IgD-negative memory B cell (primary cell): ENCODE data around the gene ATP13A2. TPM values are rescaled to one million over a fixed set of nuclear protein-coding genes. Genes with fewer than 3 reads are reported as not detected.

Experiments
- H3K27ac Mint-ChIP-seq, 3 donors: one replicate each; pipeline ENCODE4 v1.8.0; 2020 to 2022; ENCODE audit warnings: mild to moderate bottlenecking in 3 of 3, mixed read lengths in 3 of 3, moderate library complexity in 1 of 3
- H3K27me3 Mint-ChIP-seq: one replicate; pipeline ENCODE4 v1.8.0; 2021; ENCODE audit warnings: mixed read lengths
- H3K36me3 Mint-ChIP-seq: one replicate; pipeline ENCODE4 v1.8.0; 2020; ENCODE audit warnings: mild to moderate bottlenecking, mixed read lengths
- H3K4me1 Mint-ChIP-seq, 3 donors: one replicate each; pipeline ENCODE4 v1.8.0; 2020 to 2022; ENCODE audit warnings: mixed read lengths in 3 of 3, mild to moderate bottlenecking in 1 of 3
- H3K4me3 Mint-ChIP-seq, 4 donors: one replicate each; pipeline ENCODE4 v1.8.0; 2020 to 2022; ENCODE audit warnings: mild to moderate bottlenecking in 4 of 4, mixed read lengths in 4 of 4, moderate library complexity in 3 of 4
- H3K9me3 Mint-ChIP-seq, 3 donors: one replicate each; pipeline ENCODE4 v1.8.0; 2020 to 2021; ENCODE audit warnings: mixed read lengths in 3 of 3, mild to moderate bottlenecking in 1 of 3
- polyA plus RNA-seq: library from polyadenylated mRNA; unstranded; fragments of 300-500 nt; fragmentation: Illumina TruSeq; gene quantifications from one replicate; pipeline ENCODE4 v1.2.3, GENCODE V29; 2021

ATP13A2 gene
- polyA plus RNA-seq, 1 donor from 2014 or later = 28.3 TPM

DNA sequence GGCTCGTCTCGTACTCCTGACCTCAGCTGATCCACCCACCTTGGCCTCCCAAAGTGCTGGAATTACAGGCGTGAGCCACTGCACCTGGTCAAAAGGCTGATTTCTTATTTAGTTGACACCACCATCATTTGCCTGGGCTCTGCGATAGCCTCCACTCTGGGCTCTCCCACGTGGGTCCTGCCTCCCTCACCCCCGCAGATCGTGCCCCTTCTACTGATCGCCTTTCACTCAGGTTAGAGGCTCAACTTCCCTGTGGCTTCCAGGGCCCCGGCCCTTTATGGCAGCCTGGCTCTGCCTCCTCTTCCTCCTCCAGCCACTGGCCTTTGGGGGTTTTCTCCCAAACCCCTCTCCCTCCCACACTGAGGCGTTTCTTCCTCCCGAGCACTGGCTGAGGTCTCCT is 28.8 kb downstream of the ATP13A2 start:
- Mint-ChIP-seq H3K27ac (no peak overlapping the region), H3K4me1 (peaks cover 0 to 6% (median 5%) of the 10 kb centered on the region in 3 donors), H3K36me3 (peaks cover 2% of the 10 kb centered on the region), H3K9me3 (no peaks in the 10 kb centered on the region), H3K4me3 (no peak overlapping the region), H3K27me3 (peaks cover 20% of the 10 kb centered on the region)

- Mint-ChIP-seq H3K4me3 (peak overlapping the region in 3 of 4 donors; percentile 39 to 72 (median 63)), H3K9me3 (no peaks in the 10 kb centered on the region), H3K36me3 (peaks cover 2% of the 10 kb centered on the region), H3K27ac (peak overlapping the region in 1 of 3 donors; percentile 72), H3K4me1 (peaks cover 0 to 7% (median 6%) of the 10 kb centered on the region in 3 donors), H3K27me3 (peaks cover 20% of the 10 kb centered on the region)
Measured at GRCh38 chr1:16981269-16981849, 30.4 kb downstream of the ATP13A2 start.

GRCh38 chr1:16980473-16981268 is 31.1 kb downstream of the ATP13A2 start, which contains the start of gene MFAP2:
TSS of gene MFAP2 (minus strand) at chr1:16980620. CDS start at chr1:16978273, 2,347 bp downstream.
- peak within 1 kb of the TSS in 1 of 3 donors; percentile 72 for H3K27ac Mint-ChIP-seq

DNA sequence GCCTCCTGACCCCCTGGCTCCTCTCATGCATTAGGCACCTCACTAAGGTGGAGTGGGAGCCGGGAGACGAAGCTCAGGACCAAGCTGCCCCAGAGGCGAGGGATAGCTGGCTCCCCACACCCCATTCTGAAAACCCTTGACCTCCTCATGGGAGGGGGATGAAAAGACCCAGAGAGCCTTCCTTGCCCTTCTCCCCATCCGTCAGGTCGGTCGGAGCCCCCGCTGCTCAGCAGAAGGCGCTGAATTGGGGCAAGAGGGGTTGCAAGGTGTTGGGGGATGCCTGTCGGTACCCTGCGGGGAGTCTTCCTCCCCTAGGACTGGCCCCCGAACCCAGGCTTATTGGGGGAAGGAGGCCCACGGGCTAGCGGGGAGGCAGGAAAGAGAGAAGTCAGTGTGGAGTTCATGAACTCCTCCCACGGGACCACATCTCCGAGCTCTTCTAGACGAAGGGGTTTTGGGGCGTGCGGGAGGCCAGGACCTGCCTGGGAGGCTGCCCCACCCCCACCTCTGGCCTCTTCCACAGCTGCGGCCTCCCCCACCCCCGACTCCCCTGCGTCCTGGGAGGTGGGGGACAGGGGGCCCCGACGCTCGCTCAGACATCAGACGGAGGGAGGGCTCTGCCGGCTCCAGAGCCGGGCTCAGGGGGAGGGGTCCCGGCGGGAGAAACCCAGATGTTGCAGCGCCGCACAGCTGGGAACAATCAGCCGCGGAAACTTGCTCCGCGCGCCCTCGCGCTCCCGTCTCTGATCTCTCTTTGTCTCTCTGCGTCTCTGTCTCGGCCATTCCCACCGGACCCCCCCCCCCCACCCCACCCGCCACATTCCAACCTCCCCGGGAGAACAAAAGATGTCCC is 32.0 kb downstream of the ATP13A2 start:
- Mint-ChIP-seq H3K27me3 (peaks cover 20% of the 10 kb centered on the region), H3K27ac (no peak overlapping the region), H3K9me3 (no peaks in the 10 kb centered on the region), H3K4me3 (peak overlapping the region in 2 of 4 donors; percentile 41 to 81), H3K4me1 (peaks cover 0 to 7% (median 6%) of the 10 kb centered on the region in 3 donors), H3K36me3 (peaks cover 2% of the 10 kb centered on the region)

More at GRCh38 chr1:16980473-16981268, 31.1 kb downstream of the ATP13A2 start, which contains the start of gene MFAP2:
- peaks cover 20% of the 10 kb centered on the region for H3K27me3 Mint-ChIP-seq
- H3K9me3 Mint-ChIP-seq = no peaks in the 10 kb centered on the region
- peaks cover 0 to 7% (median 6%) of the 10 kb centered on the region in 3 donors for H3K4me1 Mint-ChIP-seq
- H3K4me3 Mint-ChIP-seq = peak within 1 kb of the TSS in 3 of 4 donors; percentile 39 to 92 (median 81)
- H3K36me3 Mint-ChIP-seq = peaks cover 2% of the 10 kb centered on the region

GRCh38 chr1:16978567-16979474 is 32.9 kb downstream of the ATP13A2 start:
- peaks cover 20% of the 10 kb centered on the region for H3K27me3 Mint-ChIP-seq
- H3K4me3 Mint-ChIP-seq = peak overlapping the region in 1 of 4 donors; percentile 41

DNA sequence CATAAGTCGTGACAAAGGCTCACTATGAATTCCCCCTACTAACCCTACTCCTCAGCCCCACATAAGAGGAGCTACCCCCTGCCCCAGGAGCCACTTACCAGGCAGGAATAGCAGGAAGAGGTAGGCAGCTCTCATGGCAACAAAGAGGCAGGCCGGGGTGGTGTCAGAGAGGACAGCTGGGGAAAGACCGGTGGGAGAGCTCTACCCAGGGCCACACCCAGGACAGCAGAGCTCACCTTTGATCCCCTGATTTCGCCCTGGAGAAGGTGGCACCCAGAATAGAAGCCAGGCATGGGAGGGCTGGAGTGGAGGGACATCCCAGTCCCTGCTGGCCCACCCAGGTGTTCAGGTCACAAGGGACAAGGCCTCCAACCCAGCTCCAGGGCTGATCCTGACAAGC is 33.6 kb downstream of the ATP13A2 start:
- Mint-ChIP-seq H3K4me3 (peak overlapping the region in 1 of 4 donors; percentile 32), H3K27ac (peak overlapping the region in 1 of 3 donors; percentile 74), H3K36me3 (no peaks in the 10 kb centered on the region), H3K4me1 (peaks cover 0 to 7% (median 6%) of the 10 kb centered on the region in 3 donors), H3K27me3 (peaks cover 16% of the 10 kb centered on the region), H3K9me3 (no peaks in the 10 kb centered on the region)

More at GRCh38 chr1:16978567-16979474, 32.9 kb downstream of the ATP13A2 start:
- peaks cover 2% of the 10 kb centered on the region for H3K36me3 Mint-ChIP-seq
- H3K4me1 Mint-ChIP-seq = peaks cover 0 to 7% (median 6%) of the 10 kb centered on the region in 3 donors
- H3K27ac Mint-ChIP-seq = no peak overlapping the region
- H3K9me3 Mint-ChIP-seq = no peaks in the 10 kb centered on the region

DNA sequence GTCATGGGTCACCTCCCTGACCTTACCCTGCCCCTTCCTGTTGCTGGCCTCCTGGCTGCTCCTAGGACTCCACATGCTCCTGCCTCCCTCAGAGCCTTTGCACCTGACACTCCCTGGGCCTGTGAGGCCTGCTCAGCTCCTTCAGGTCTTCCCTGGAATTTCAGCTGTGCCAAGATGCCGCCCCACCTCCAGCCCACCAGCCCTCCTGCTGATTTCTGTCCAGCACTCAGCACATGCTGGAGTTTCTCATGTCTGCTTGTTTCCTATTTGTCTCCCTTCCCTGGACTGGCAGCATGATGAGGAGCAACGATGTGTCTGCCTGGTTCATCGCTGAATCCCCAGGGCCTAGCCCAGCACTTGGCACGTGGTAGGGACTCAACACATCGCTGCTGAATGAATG is 34.4 kb downstream of the ATP13A2 start:
- H3K36me3 Mint-ChIP-seq = no peaks in the 10 kb centered on the region
- peaks cover 13% of the 10 kb centered on the region for H3K27me3 Mint-ChIP-seq
- H3K9me3 Mint-ChIP-seq = no peaks in the 10 kb centered on the region
- no peak overlapping the region for H3K4me3 Mint-ChIP-seq
- peaks cover 0 to 7% (median 6%) of the 10 kb centered on the region in 3 donors for H3K4me1 Mint-ChIP-seq
- no peak overlapping the region for H3K27ac Mint-ChIP-seq

GRCh38 chr1:16976966-16977365 is 34.8 kb downstream of the ATP13A2 start:
- H3K9me3 Mint-ChIP-seq = no peaks in the 10 kb centered on the region
- H3K27me3 Mint-ChIP-seq = peaks cover 11% of the 10 kb centered on the region
- H3K36me3 Mint-ChIP-seq = no peaks in the 10 kb centered on the region
- no peak overlapping the region for H3K4me3 Mint-ChIP-seq
- peaks cover 0 to 7% (median 6%) of the 10 kb centered on the region in 3 donors for H3K4me1 Mint-ChIP-seq
- no peak overlapping the region for H3K27ac Mint-ChIP-seq

DNA sequence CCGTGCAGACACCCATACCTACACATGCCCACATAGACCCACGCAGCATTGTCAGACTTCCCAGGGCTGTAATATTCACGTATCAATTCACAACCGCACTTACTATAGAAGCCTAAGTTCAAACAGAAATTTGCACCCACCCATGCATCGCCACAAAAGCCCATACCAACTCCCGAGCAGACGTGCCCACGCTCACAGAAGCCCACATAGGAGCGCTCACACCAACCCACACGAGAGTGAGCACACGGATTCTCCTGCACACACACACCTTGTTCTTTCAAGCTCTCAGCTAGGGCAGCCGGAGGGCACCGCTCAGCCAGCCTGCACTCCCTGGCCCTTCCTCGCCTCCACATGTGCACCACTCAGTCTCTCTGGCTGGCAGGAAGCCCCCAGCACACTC is 35.9 kb downstream of the ATP13A2 start:
- H3K4me3 Mint-ChIP-seq = no peak overlapping the region
- H3K27ac Mint-ChIP-seq = no peak overlapping the region
- no peaks in the 10 kb centered on the region for H3K36me3 Mint-ChIP-seq
- H3K9me3 Mint-ChIP-seq = no peaks in the 10 kb centered on the region
- H3K27me3 Mint-ChIP-seq = peaks cover 3% of the 10 kb centered on the region
- H3K4me1 Mint-ChIP-seq = peaks cover 0 to 4% (median 2%) of the 10 kb centered on the region in 3 donors

GRCh38 chr1:16975211-16975610 is 36.5 kb downstream of the ATP13A2 start:
- Mint-ChIP-seq H3K27ac (no peak overlapping the region), H3K4me3 (no peak overlapping the region), H3K4me1 (peaks cover 0 to 3% (median 0%) of the 10 kb centered on the region in 3 donors), H3K36me3 (no peaks in the 10 kb centered on the region), H3K27me3 (no peaks in the 10 kb centered on the region), H3K9me3 (no peaks in the 10 kb centered on the region)

- Mint-ChIP-seq H3K27ac (no peak overlapping the region), H3K4me3 (no peak overlapping the region), H3K27me3 (no peaks in the 10 kb centered on the region), H3K9me3 (no peaks in the 10 kb centered on the region), H3K36me3 (peaks cover 5% of the 10 kb centered on the region), H3K4me1 (peaks cover 0 to 1% (median 0%) of the 10 kb centered on the region in 3 donors)
Measured at GRCh38 chr1:16973215-16973614, 38.5 kb downstream of the ATP13A2 start.

GRCh38 chr1:16972189-16972895 is 39.4 kb downstream of the ATP13A2 start:
- Mint-ChIP-seq H3K4me3 (no peak overlapping the region), H3K9me3 (no peaks in the 10 kb centered on the region), H3K27me3 (no peaks in the 10 kb centered on the region), H3K36me3 (peaks cover 5% of the 10 kb centered on the region), H3K4me1 (no peaks in the 10 kb centered on the region), H3K27ac (no peak overlapping the region)

DNA sequence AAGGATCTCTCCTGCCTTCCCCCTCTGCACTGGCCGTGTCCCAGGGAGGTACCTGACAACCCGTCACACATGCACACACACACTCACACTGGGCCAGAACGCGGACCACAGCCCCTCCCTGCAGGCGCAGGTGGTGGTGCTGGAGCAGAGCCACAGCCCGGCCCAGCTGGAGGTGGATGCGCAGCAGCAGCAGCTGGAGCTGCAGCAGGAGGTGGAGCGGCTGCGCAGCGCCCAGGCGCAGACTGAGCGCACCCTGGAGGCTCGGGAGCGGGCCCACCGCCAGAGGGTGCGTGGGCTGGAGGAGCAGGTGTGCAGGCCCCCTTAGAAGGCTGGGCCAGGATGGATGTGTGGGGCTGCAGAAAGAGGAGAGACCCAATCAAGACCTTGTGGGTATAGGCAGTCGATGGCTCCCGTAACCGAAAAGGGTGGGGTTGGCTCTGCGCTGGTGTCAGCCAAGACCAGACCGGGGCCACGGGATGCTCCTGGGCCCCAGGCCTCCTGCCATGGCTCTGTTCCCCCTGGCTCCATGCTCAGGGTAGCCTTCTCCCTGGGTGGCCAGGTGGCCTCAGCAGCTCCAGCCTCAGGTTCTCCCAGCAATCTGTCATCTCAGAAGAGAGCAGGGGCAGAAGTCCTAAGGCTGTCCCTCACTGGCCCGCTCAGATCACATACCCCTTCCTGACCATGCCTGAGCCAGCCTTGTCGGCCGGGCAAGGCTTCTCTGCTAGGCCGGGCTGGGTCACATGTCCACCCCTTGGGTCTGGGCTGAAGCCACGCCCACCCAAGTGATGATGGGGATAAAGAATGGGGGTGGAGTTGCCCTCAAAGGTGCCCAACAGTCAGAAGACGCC is 40.2 kb downstream of the ATP13A2 start:
- Mint-ChIP-seq H3K9me3 (no peaks in the 10 kb centered on the region), H3K27ac (no peak overlapping the region), H3K4me3 (no peak overlapping the region), H3K4me1 (no peaks in the 10 kb centered on the region), H3K36me3 (peaks cover 5% of the 10 kb centered on the region), H3K27me3 (no peaks in the 10 kb centered on the region)
